HFFc6 (cell line): ENCODE data around the gene PHKB. TPM values are rescaled to one million over a fixed set of nuclear protein-coding genes. Genes with fewer than 3 reads are reported as not detected.

Experiments
- DNase-seq: peaks from one replicate; pipeline ENCODE4 v3.0.0-alpha.2; 2018
- H3K27ac Mint-ChIP-seq: 2 replicates; pipeline ENCODE4 v1.8.0; 2020; ENCODE audit warnings: mild to moderate bottlenecking, mixed read lengths
- H3K27me3 Mint-ChIP-seq: 2 replicates; pipeline ENCODE4 v1.8.0; 2021; ENCODE audit warnings: mild to moderate bottlenecking, moderate library complexity, mixed read lengths; ENCODE audit not compliant: insufficient read depth
- H3K36me3 Mint-ChIP-seq: 2 replicates; pipeline ENCODE4 v1.8.0; 2021; ENCODE audit warnings: low read depth, mixed read lengths
- H3K4me1 Mint-ChIP-seq: 2 replicates; pipeline ENCODE4 v1.8.0; 2020; ENCODE audit warnings: low read depth, mixed read lengths
- H3K4me3 Mint-ChIP-seq: 2 replicates; pipeline ENCODE4 v1.8.0; 2020; ENCODE audit warnings: mild to moderate bottlenecking, moderate library complexity, mixed read lengths
- H3K9me3 Mint-ChIP-seq: 2 replicates; pipeline ENCODE4 v1.8.0; 2020; ENCODE audit warnings: mild to moderate bottlenecking, mixed read lengths
- CTCF ChIP-seq: fragments of 200-600 bp; sonication (generic); IDR thresholded peaks from 2 replicates; pipeline ENCODE4 v1.5.0; 2021; ENCODE audit warnings: antibody characterized with exemption, mild to moderate bottlenecking
- total RNA-seq, 6 experiments: library from RNA; stranded (reverse); fragmentation: NEBNext Ultra II Directional; extraction: Animal tissue kit (Norgen Biotek cat#: 25700); gene quantifications; 2 replicates in 1 of 6; 3 replicates in 5 of 6; pipeline ENCODE4 v1.2.3, GENCODE V29; 2021

Gene PHKB
- total RNA-seq, 6 experiments from 2014 or later: 54.5 to 66.5 (median 62.6) TPM

DNA sequence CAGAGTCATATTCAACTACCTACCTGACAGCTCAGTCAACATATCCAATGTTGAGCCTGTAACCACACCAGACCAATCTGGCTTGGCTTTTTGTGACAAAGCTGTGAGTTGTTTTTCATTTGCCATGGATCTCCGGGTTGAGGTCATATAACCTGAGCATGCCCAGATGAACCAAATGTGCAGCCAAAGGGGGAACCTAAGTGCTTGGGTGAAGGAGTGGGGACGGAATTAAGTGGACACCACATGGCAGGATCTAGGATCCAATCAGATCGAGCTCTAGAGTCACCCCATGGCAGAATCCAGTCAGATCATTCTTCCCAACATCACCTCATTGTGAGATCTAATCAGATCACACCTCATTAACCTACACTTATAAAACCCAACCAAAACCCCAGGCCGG, 258.6 kb downstream of the PHKB start:
- Mint-ChIP-seq H3K9me3 (no peaks in the 10 kb centered on the region), H3K36me3 (no peaks in the 10 kb centered on the region; the same call in 1 of the 2 replicates), H3K4me3 (no peak overlapping the region), H3K27ac (no peak overlapping the region), H3K4me1 (peaks cover 21% of the 10 kb centered on the region), H3K27me3 (peaks cover under 1% of the 10 kb centered on the region; the same call in 1 of the 2 replicates)
- DNase-seq: no peak
- TF ChIP-seq CTCF: no peak

DNA sequence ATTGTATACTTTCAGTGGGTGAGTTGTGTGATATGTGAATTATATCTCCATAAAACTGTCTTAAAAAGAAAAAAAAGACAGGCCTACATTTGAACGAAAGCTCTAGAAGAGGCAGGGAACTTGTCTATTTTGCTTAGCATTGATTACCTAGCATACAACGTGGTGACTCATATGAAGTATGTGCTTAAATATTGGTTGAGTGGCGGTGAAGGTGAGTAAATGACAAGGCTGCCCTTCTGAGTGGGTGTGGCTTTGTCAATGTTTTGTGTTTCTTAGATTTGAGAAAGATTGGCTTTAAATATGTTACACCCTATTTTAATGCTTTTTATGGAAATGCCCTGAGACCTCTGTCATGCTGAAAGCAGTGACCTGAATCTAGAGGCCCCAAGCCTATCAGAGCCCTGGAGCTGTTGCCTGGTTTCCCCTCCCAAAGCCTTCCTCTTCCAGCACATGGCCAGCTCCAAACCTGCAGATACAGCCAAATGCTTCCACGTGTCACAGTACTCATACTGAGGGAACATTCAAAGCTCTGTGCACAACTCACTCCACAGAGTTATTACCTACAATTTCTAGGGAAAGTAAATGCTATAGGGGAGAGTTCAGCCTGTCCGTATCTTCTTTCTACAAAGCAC, 260.0 kb downstream of the PHKB start:
- Mint-ChIP-seq H3K4me3 (no peak overlapping the region), H3K4me1 (peaks cover 8% of the 10 kb centered on the region), H3K9me3 (no peaks in the 10 kb centered on the region), H3K27ac (no peak overlapping the region), H3K36me3 (no peaks in the 10 kb centered on the region), H3K27me3 (peaks cover 4% of the 10 kb centered on the region)
- no peak for TF ChIP-seq CTCF
- DNase-seq: no peak

- Mint-ChIP-seq H3K4me3 (no peak overlapping the region), H3K4me1 (no peaks in the 10 kb centered on the region; the same call in 1 of the 2 replicates), H3K27me3 (peaks cover 8% of the 10 kb centered on the region), H3K36me3 (no peaks in the 10 kb centered on the region), H3K27ac (no peak overlapping the region), H3K9me3 (no peaks in the 10 kb centered on the region)
- no peak for TF ChIP-seq CTCF
- DNase-seq: no peak
Measured at GRCh38 chr16:47722046-47722445, 260.9 kb downstream of the PHKB start.

DNA sequence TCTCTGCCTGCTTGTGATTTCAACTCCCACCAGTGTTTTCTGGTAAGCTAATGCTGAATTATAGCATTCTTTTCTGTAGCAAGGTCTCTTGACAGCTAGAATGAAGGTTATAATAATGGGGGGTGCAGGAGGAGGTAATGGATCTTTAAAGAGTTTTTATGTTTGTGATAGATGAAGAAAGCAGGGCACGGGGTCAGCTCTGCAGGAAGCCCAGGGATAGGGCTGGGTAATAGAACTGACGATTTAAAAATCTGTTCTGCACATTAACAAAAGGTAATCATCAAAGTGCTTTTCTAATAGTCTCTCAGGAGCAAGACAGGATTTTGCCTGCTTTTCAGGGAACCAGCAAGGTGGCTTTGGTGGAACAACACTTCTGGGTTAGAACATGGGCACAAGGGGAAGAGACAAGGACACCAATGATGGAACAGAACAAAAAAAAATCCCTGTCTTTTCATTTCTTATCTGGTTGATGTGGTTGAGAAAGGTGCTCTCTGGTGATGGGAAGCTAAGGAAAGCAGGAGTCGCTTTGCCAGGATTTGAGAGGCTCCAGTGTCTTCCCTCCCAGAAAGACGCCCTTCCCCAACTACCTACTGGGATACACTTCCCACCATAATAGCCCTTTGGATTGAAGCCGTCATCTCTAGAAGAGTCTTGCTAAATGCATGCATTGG, 263.1 kb downstream of the PHKB start:
- Mint-ChIP-seq H3K9me3 (no peaks in the 10 kb centered on the region), H3K27me3 (peaks cover 8% of the 10 kb centered on the region), H3K36me3 (no peaks in the 10 kb centered on the region), H3K4me3 (no peak overlapping the region), H3K4me1 (peaks cover 8% of the 10 kb centered on the region), H3K27ac (no peak overlapping the region)
- DNase-seq: no peak
- TF ChIP-seq CTCF: no peak

GRCh38 chr16:47725188-47725695, 264.1 kb downstream of the PHKB start:
- no peak for TF ChIP-seq CTCF
- H3K4me1 Mint-ChIP-seq: peaks cover 14% of the 10 kb centered on the region
- H3K27me3 Mint-ChIP-seq: peaks cover 8% of the 10 kb centered on the region
- no peak for DNase-seq
- peaks cover 4% of the 10 kb centered on the region; the same call in 1 of the 2 replicates for H3K36me3 Mint-ChIP-seq
- no peak overlapping the region for H3K4me3 Mint-ChIP-seq
- H3K27ac Mint-ChIP-seq: no peak overlapping the region
- no peaks in the 10 kb centered on the region for H3K9me3 Mint-ChIP-seq
